Upper lobe of left lung (tissue), 6 donors: ENCODE results near the gene EEF1B2. TPM values are rescaled to one million over a fixed set of nuclear protein-coding genes. Genes with fewer than 3 reads are reported as not detected.
"Not testable (repeated sequence)": the region's sequence is repeated elsewhere in the genome, so short reads cannot be mapped to it uniquely, and the experiment has no call there.

ENCODE experiments used
- ATAC-seq, 2 donors: fragments of 200-7000 bp; cut with Tn5 transposase; one replicate each; pipeline ENCODE4 v1.9.1; 2022; ENCODE audit warnings: mild to moderate bottlenecking in 2 of 2, moderate library complexity in 2 of 2; ENCODE audit not compliant: low FRiP score in 2 of 2
- DNase-seq, 2 donors: peaks; one replicate each; pipeline ENCODE4 v3.0.0-alpha.2; 2019 to 2020
- H3K27ac ChIP-seq, 4 donors: fragments of 200-600 bp; sonication (generic); one replicate each; pipeline ENCODE4 v1.5.1; 2016 to 2019
- H3K27me3 ChIP-seq, 4 donors: fragments of 200-600 bp; sonication (generic); one replicate each; pipeline ENCODE4 v1.5.1; 2017 to 2019
- H3K36me3 ChIP-seq, 4 donors: fragments of 200-600 bp; sonication (generic); one replicate each; pipeline ENCODE4 v1.5.1; 2016 to 2019
- H3K4me1 ChIP-seq, 4 donors: fragments of 200-600 bp; sonication (generic); one replicate each; pipeline ENCODE4 v1.5.1; 2018 to 2019
- H3K4me3 ChIP-seq, 4 donors: fragments of 200-600 bp; sonication (generic); one replicate each; pipeline ENCODE4 v1.5.1; 2017 to 2019; ENCODE audit warnings: mild to moderate bottlenecking in 2 of 4, moderate library complexity in 1 of 4
- H3K9me3 ChIP-seq, 4 donors: fragments of 200-600 bp; sonication (generic); one replicate each; pipeline ENCODE4 v1.5.1; 2018 to 2019
- CTCF ChIP-seq, 6 experiments: fragments of 450-650 bp in 4 of 6; fragments of 200-600 bp in 2 of 6; sonication (generic) in 2 of 6; IDR thresholded peaks; one replicate each; pipeline ENCODE4 v1.5.1; 2016 to 2019; ENCODE audit warnings: antibody characterized with exemption in 6 of 6
- EP300 ChIP-seq, 4 donors: sonication (generic); formaldehyde crosslinking; IDR thresholded peaks; one replicate each; pipeline ENCODE4 v1.5.1; 2017; ENCODE audit warnings: antibody characterized with exemption in 4 of 4, control low read depth in 2 of 4
- POLR2A ChIP-seq, 4 donors: fragments of 450-650 bp; IDR thresholded peaks; one replicate each; pipeline ENCODE4 v1.5.1; 2016 to 2017; ENCODE audit warnings: antibody characterized with exemption in 4 of 4, mild to moderate bottlenecking in 2 of 4
- POLR2AphosphoS5 ChIP-seq, 2 donors: sonication (generic); formaldehyde crosslinking; IDR thresholded peaks; one replicate each; pipeline ENCODE4 v1.5.1; 2017; ENCODE audit warnings: antibody characterized with exemption in 2 of 2
- WGBS, 2 donors: methylation state at CpG; one replicate each; pipeline ENCODE4 v1.1.5; 2017 to 2018; 5-methylcytosine and 5-hydroxymethylcytosine counted together
- total RNA-seq, 6 donors: library from RNA; depleted of rRNA in 4 of 6; stranded (reverse); fragments of >200 nt in 4 of 6; gene quantifications; one replicate each; pipeline versions ENCODE4 v1.1.0 to v1.2.1, GENCODE V29; 2016 to 2021
- donor health status: DM: no; HTN: no; CAD: no; lungs with moderate emphysema.
- donor health status: DM: no; HTN: yes; CAD: no; lungs with severe emphysema.

EEF1B2 gene
- total RNA-seq, 6 donors from 2014 or later, result 100 to 438 (median 260) TPM

DNA sequence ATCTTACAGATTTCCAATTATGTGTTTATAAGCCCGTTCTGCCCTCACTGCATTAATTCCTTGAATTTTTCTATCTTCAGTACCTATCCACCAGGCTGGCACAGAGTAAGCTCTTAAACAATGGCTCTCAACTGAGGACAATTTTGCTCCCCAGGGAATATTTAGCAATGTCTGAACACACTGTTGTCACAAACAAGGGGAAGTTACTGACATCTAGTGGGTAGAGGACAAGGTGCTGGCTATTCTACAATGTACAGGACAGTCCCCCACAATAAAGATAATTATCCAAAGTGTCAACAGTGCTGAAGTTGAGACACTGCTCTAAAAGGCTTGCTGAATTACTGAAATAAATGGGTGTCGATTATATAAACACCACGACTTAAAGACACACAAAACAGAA, 5.5 kb upstream of the EEF1B2 start:
- no peaks in the 10 kb centered on the region for H3K27me3 ChIP-seq
- no peak for ATAC-seq
- peaks cover 0 to 34% (median 4%) of the 10 kb centered on the region in 4 donors for H3K36me3 ChIP-seq
- DNase-seq, result no peak
- no peak for TF ChIP-seq CTCF (IDR thresholded peaks at IDR 0.05)
- no peak for TF ChIP-seq POLR2A (IDR thresholded peaks at IDR 0.05)
- no peak for TF ChIP-seq POLR2AphosphoS5 (IDR thresholded peaks at IDR 0.05)
- TF ChIP-seq EP300 (IDR thresholded peaks at IDR 0.05), result no peak
- no peak overlapping the region for H3K4me3 ChIP-seq
- H3K9me3 ChIP-seq, result no peaks in the 10 kb centered on the region
- WGBS, 2 donors, result 92 to 93% methylated on average over 3 of the region's 3 CpGs
- H3K27ac ChIP-seq, result no peak overlapping the region
- peaks cover 10 to 33% (median 14%) of the 10 kb centered on the region in 4 donors for H3K4me1 ChIP-seq

- H3K9me3 ChIP-seq, H3K4me3 ChIP-seq, DNase-seq, H3K27me3 ChIP-seq, H3K27ac ChIP-seq, ATAC-seq: not testable (repeated sequence)
- 94 to 95% methylated on average over 11 of the region's 11 CpGs for WGBS, 2 donors
- peaks cover 22 to 49% (median 25%) of the 10 kb centered on the region in 4 donors for H3K4me1 ChIP-seq
- H3K36me3 ChIP-seq, result peaks cover 6 to 26% (median 9%) of the 10 kb centered on the region in 4 donors
Observed at GRCh38 chr2:206157014-206157413, 2.7 kb upstream of the EEF1B2 start.

DNA sequence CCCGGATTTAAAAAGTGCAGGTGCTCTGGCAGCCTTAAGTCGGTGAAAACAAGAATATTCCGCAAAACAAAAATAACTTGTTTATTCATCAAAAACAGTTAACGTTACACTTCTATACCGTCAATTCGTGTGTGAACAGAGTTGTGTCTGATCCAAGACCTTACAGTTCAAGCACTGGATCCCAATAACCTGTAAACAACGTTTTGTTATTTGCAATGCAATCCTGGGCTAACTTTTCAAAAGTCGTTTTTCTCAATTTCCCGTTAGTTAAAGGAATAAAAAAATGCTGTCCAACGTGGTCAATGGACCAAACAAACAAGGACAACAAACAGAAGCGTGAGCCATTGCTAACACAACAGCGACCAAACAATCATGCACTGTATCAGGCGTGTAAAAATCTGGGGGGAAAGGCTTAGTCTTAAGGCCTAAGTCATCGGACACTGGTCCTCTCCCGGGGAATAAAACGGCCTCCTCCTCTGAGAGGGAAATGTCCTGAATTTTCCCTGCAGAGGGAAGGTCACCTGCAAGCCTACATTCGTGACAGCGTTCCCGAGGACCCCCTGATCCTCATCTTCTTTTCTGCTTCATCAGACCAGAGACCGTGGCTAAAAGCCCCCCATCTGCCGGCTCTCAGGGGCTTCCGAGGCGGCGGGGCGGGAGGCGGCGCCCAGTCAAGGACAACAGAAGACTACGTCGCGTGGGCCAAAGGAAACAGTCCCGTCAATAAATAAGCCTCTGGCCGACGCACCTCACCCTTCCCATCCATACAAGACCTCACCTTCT, 941 bp upstream of the EEF1B2 start:
- Histone ChIP-seq H3K4me3 (peak overlapping the region; percentile 68 to 95 (median 81)), H3K27ac (peak overlapping the region; percentile 85 to 95 (median 94)), H3K4me1 (peaks cover 22 to 45% (median 25%) of the 10 kb centered on the region in 4 donors), H3K27me3 (no peaks in the 10 kb centered on the region), H3K36me3 (peaks cover 17 to 39% (median 23%) of the 10 kb centered on the region in 4 donors), H3K9me3 (no peaks in the 10 kb centered on the region)
- TF ChIP-seq CTCF (IDR thresholded peaks at IDR 0.05) (no peak), POLR2A (IDR thresholded peaks at IDR 0.05) (no peak), POLR2AphosphoS5 (IDR thresholded peaks at IDR 0.05) (no peak), EP300 (IDR thresholded peaks at IDR 0.05) (no peak)
- DNase-seq (peak in 1 of 2 donors; percentile 87), ATAC-seq (peak; percentile 35 to 42)
- WGBS, 2 donors, result 1 to 2% methylated on average over 33 of the region's 33 CpGs

GRCh38 chr2:206160125-206160806, 571 bp downstream of the EEF1B2 start:
- H3K27ac ChIP-seq, result peak overlapping the region; percentile 85 to 95 (median 94)
- ATAC-seq, result peak; percentile 84 to 86
- no peaks in the 10 kb centered on the region for H3K9me3 ChIP-seq
- peaks cover 22 to 34% (median 25%) of the 10 kb centered on the region in 4 donors for H3K4me1 ChIP-seq
- no peaks in the 10 kb centered on the region for H3K27me3 ChIP-seq
- peaks cover 17 to 47% (median 23%) of the 10 kb centered on the region in 4 donors for H3K36me3 ChIP-seq
- DNase-seq, result peak; percentile 62 to 93
- H3K4me3 ChIP-seq, result peak overlapping the region; percentile 61 to 95 (median 76)
- WGBS, 2 donors, result 5 to 13% methylated on average over 20 to 28 of the region's 30 CpGs
- TF ChIP-seq POLR2AphosphoS5 (IDR thresholded peaks at IDR 0.05) (no peak), POLR2A (IDR thresholded peaks at IDR 0.05) (no peak), EP300 (IDR thresholded peaks at IDR 0.05) (no peak), CTCF (IDR thresholded peaks at IDR 0.05) (no peak)

- peak overlapping the region in 3 of 4 donors; percentile 68 to 95 (median 84) for H3K4me3 ChIP-seq
- 54 to 66% methylated on average over 2 of the region's 2 CpGs for WGBS, 2 donors
- no peak for DNase-seq
- ATAC-seq, result no peak
- H3K27me3 ChIP-seq, result no peaks in the 10 kb centered on the region
- no peaks in the 10 kb centered on the region for H3K9me3 ChIP-seq
- peaks cover 17 to 42% (median 23%) of the 10 kb centered on the region in 4 donors for H3K36me3 ChIP-seq
- H3K4me1 ChIP-seq, result peaks cover 22 to 34% (median 25%) of the 10 kb centered on the region in 4 donors
- peak overlapping the region in 3 of 4 donors; percentile 93 to 95 (median 95) for H3K27ac ChIP-seq
- TF ChIP-seq CTCF (IDR thresholded peaks at IDR 0.05) (no peak), POLR2A (IDR thresholded peaks at IDR 0.05) (no peak), EP300 (IDR thresholded peaks at IDR 0.05) (no peak), POLR2AphosphoS5 (IDR thresholded peaks at IDR 0.05) (no peak)
Observed at GRCh38 chr2:206160807-206161179, 1.1 kb downstream of the EEF1B2 start.

GRCh38 chr2:206162401-206162800, 2.7 kb downstream of the EEF1B2 start:
- not testable (repeated sequence) for DNase-seq, ATAC-seq, H3K4me3 ChIP-seq, H3K9me3 ChIP-seq, H3K27ac ChIP-seq, H3K27me3 ChIP-seq
- peaks cover 17 to 42% (median 23%) of the 10 kb centered on the region in 4 donors for H3K36me3 ChIP-seq
- H3K4me1 ChIP-seq, result peaks cover 16 to 29% (median 21%) of the 10 kb centered on the region in 4 donors
- whole genome bisulfite sequencing, 2 donors, result 90% methylated on average over 4 of the region's 4 CpGs
